CD4-positive, alpha-beta memory T cell (primary cell): ENCODE data around the gene TNIP1. TPM values are rescaled to one million over a fixed set of nuclear protein-coding genes. Genes with fewer than 3 reads are reported as not detected.
A peak's percentile ranks its signal among the peaks of the same experiment; 100 is the strongest.

Source experiments
- CTCF ChIA-PET: fragments of 350-600 bp; sonication (Branson Sonifier 250); formaldehyde crosslinking; loops from one replicate; lab custom pipeline; 2021; ENCODE audit warnings: inconsistent platforms; ENCODE audit not compliant: partially characterized antibody; lab: Charles Lee
- POLR2A ChIA-PET: fragments of 350-600 bp; sonication (Branson Sonifier 250); formaldehyde crosslinking; loops from one replicate; lab custom pipeline; 2021; ENCODE audit not compliant: partially characterized antibody; lab: Charles Lee
- DNase-seq, 5 donors: peaks; one replicate each; pipeline versions ENCODE4 v3.0.0 to v3.0.0-alpha.2; 2020 to 2022; ENCODE audit warnings: mixed read lengths in 1 of 5
- H3K27ac ChIP-seq: one replicate; pipeline ENCODE4 v1.7.0; 2013; ENCODE audit warnings: low read depth, low read length
- H3K27me3 ChIP-seq: 2 replicates; pipeline ENCODE4 v1.7.0; 2013; ENCODE audit warnings: mild to moderate bottlenecking, low read length, moderate library complexity; ENCODE audit not compliant: insufficient read depth
- H3K36me3 ChIP-seq: 2 replicates; pipeline ENCODE4 v1.7.0; 2013; ENCODE audit warnings: mild to moderate bottlenecking, low read length, moderate library complexity; ENCODE audit not compliant: insufficient read depth
- H3K4me1 ChIP-seq: 2 replicates; pipeline ENCODE4 v1.7.0; 2013; ENCODE audit warnings: mild to moderate bottlenecking, low read length, moderate library complexity; ENCODE audit not compliant: insufficient read depth
- H3K4me3 ChIP-seq, 2 donors: one replicate each; pipeline ENCODE4 v1.7.0; 2013; ENCODE audit warnings: low read length in 2 of 2, mild to moderate bottlenecking in 1 of 2
- H3K9me3 ChIP-seq, 2 donors: one replicate each; pipeline ENCODE4 v1.7.0; 2013; ENCODE audit warnings: low read length in 2 of 2, control low read depth in 1 of 2; ENCODE audit not compliant: control insufficient read depth in 1 of 2
- H3K27ac Mint-ChIP-seq, 7 donors: one replicate each; pipeline ENCODE4 v1.8.0; 2020 to 2021; ENCODE audit warnings: mixed read lengths in 7 of 7, mild to moderate bottlenecking in 6 of 7, inconsistent platforms in 3 of 7, moderate library complexity in 3 of 7
- H3K27me3 Mint-ChIP-seq, 2 donors: one replicate each; pipeline ENCODE4 v1.8.0; 2020 to 2021; ENCODE audit warnings: mixed read lengths in 2 of 2
- H3K36me3 Mint-ChIP-seq, 2 donors: one replicate each; pipeline ENCODE4 v1.8.0; 2020 to 2021; ENCODE audit warnings: mixed read lengths in 2 of 2, inconsistent platforms in 1 of 2, mild to moderate bottlenecking in 1 of 2
- H3K4me1 Mint-ChIP-seq, 4 donors: one replicate each; pipeline ENCODE4 v1.8.0; 2020 to 2021; ENCODE audit warnings: mixed read lengths in 4 of 4, mild to moderate bottlenecking in 1 of 4
- H3K4me3 Mint-ChIP-seq, 8 donors: one replicate each; pipeline ENCODE4 v1.8.0; 2020 to 2021; ENCODE audit warnings: mixed read lengths in 8 of 8, mild to moderate bottlenecking in 7 of 8, moderate library complexity in 6 of 8, inconsistent platforms in 3 of 8
- H3K9me3 Mint-ChIP-seq, 8 donors: one replicate each; pipeline ENCODE4 v1.8.0; 2020 to 2021; ENCODE audit warnings: mixed read lengths in 8 of 8, mild to moderate bottlenecking in 5 of 8, inconsistent platforms in 3 of 8, moderate library complexity in 1 of 8
- intact Hi-C: fragments of 100-400 bp; cut with micrococcal nuclease; formaldehyde crosslinking; loops from one replicate; pipeline ENCODE4 v1.15.1; 2023
- polyA plus RNA-seq, 2 donors: library from polyadenylated mRNA; unstranded; fragments of 300-500 nt; fragmentation: Illumina TruSeq; gene quantifications; one replicate each; pipeline ENCODE4 v1.2.3, GENCODE V29; 2021
- total RNA-seq, 2 experiments: library from RNA; stranded (reverse); gene quantifications; one replicate each; pipeline ENCODE4 v1.2.3, GENCODE V29; 2021

The TNIP1 gene
- total and polyA plus RNA-seq, 4 experiments from 2014 or later = 31.5 to 233 (median 149) TPM

DNA sequence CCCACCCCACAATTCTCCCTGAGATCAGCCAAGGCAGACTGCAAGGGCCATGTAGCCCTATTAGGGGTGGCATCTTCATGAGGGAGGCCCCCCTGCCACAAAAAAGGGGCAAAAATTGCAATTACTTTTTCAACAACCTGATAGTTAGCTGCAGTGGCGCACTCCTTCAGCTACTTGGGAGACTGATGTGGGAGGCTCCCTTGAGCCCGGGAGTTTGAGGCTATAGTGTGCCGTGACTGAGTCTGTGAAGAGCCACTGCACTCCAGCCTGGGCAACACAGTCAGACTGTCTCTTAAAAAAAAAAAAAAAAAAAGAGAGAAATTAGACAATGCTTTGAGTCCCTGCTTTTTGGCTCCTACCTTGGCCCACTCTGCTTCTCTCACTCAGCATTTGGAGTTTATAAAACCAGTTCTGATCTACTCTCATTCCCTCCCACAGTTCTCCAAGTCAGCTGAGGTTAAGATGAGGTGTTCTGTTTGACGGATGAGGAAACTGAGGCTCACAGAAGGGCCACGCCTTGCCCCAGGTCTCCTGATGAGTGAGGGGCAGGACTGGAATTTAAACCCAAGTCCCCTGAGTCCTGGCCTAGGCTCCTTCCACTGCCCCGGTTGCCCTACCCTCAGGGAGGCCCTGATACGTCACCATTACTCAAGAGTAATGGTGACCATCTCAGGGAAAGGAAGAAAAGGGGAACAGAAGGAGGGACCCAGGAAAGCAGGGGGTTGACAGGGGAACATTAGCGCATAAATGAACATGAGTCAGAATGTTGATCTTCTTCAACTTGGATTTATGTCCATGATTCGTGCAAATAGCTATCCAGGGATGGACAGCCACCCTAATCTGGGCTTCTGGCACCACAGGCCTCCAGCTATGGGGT is 51.4 kb downstream of the TNIP1 start:
- Mint-ChIP-seq H3K36me3 (peaks cover 59 to 81% of the 10 kb centered on the region in 2 donors), H3K9me3 (peaks cover 0 to 3% (median 0%) of the 10 kb centered on the region in 8 donors), H3K27ac (no peak overlapping the region), H3K4me1 (peaks cover 3 to 6% (median 4%) of the 10 kb centered on the region in 4 donors), H3K27me3 (no peaks in the 10 kb centered on the region), H3K4me3 (no peak overlapping the region)
- intact Hi-C loops = no loop called here
- Histone ChIP-seq H3K36me3 (peaks cover 54% of the 10 kb centered on the region), H3K27me3 (no peaks in the 10 kb centered on the region), H3K27ac (no peak overlapping the region), H3K9me3 (no peaks in the 10 kb centered on the region), H3K4me1 (no peaks in the 10 kb centered on the region), H3K4me3 (no peak overlapping the region)
- ChIA-PET POLR2A (interaction anchor here (1.2 kb wide), 1 partner anchor 8 kb away, joined by 6 read pairs; the partner anchor contains the start of gene GPX3), CTCF (no interaction called here)
- no peak for DNase-seq

DNA sequence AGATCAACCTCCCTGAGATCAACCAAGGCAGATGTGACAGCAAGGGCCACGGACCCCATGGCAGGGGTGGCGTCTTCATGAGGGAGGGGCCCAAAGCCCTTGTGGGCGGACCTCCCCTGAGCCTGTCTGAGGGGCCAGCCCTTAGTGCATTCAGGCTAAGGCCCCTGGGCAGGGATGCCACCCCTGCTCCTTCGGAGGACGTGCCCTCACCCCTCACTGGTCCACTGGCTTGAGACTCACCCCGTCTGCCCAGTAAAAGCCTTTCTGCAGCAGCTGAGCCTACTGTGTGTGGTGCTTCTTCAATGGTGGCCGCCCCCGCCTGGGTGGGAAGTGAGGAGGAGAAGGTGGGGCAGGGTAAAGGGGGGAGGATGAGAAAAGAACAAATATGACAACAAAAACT is 52.1 kb downstream of the TNIP1 start:
- Mint-ChIP-seq H3K4me1 (peaks cover 3 to 13% (median 8%) of the 10 kb centered on the region in 4 donors), H3K4me3 (no peak overlapping the region), H3K9me3 (peaks cover 0 to 3% (median 0%) of the 10 kb centered on the region in 8 donors), H3K27me3 (no peaks in the 10 kb centered on the region), H3K27ac (peak overlapping the region in 1 of 7 donors; percentile 68), H3K36me3 (peaks cover 56 to 74% of the 10 kb centered on the region in 2 donors)
- H3K27me3 ChIP-seq = no peaks in the 10 kb centered on the region
- no peak for DNase-seq
- H3K4me3 ChIP-seq = no peak overlapping the region
- POLR2A ChIA-PET = no interaction called here
- H3K4me1 ChIP-seq = peaks cover 3% of the 10 kb centered on the region
- peaks cover 47% of the 10 kb centered on the region for H3K36me3 ChIP-seq
- no peaks in the 10 kb centered on the region for H3K9me3 ChIP-seq
- intact Hi-C loops = no loop called here
- CTCF ChIA-PET = no interaction called here
- H3K27ac ChIP-seq = no peak overlapping the region

DNA sequence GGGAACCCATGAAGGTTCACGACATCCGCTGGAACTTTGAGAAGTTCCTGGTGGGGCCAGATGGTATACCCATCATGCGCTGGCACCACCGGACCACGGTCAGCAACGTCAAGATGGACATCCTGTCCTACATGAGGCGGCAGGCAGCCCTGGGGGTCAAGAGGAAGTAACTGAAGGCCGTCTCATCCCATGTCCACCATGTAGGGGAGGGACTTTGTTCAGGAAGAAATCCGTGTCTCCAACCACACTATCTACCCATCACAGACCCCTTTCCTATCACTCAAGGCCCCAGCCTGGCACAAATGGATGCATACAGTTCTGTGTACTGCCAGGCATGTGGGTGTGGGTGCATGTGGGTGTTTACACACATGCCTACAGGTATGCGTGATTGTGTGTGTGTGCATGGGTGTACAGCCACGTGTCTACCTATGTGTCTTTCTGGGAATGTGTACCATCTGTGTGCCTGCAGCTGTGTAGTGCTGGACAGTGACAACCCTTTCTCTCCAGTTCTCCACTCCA is 52.8 kb downstream of the TNIP1 start:
- peaks cover 54 to 67% of the 10 kb centered on the region in 2 donors for H3K36me3 Mint-ChIP-seq
- no peak overlapping the region for H3K4me3 Mint-ChIP-seq
- intact Hi-C loops = no loop called here
- Histone ChIP-seq H3K4me3 (no peak overlapping the region), H3K27me3 (no peaks in the 10 kb centered on the region), H3K9me3 (no peaks in the 10 kb centered on the region), H3K27ac (no peak overlapping the region), H3K4me1 (peaks cover 6% of the 10 kb centered on the region), H3K36me3 (peaks cover 41% of the 10 kb centered on the region)
- peaks cover 0 to 3% (median 0%) of the 10 kb centered on the region in 8 donors for H3K9me3 Mint-ChIP-seq
- POLR2A ChIA-PET = no interaction called here
- CTCF ChIA-PET = no interaction called here
- peaks cover 3 to 15% (median 9%) of the 10 kb centered on the region in 4 donors for H3K4me1 Mint-ChIP-seq
- peak overlapping the region in 3 of 7 donors; percentile 29 to 73 (median 68) for H3K27ac Mint-ChIP-seq
- no peak for DNase-seq
- no peaks in the 10 kb centered on the region for H3K27me3 Mint-ChIP-seq

DNA sequence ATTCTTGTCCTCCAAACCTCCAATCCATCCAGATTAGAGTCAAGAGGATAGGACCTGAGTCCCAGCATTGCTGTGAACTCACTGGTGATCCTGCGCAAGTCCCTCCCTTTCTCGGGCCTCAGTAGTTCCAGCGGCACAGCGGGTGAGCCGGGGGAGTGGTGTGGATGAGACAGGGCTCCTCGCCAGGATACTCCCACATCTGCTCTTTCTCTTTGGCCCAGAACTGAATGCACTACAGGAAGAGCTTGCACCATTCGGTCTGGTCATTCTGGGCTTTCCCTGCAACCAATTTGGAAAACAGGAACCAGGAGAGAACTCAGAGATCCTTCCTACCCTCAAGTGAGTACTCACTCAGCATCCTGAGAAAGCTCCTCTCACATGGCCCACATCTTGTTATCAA is 54.2 kb downstream of the TNIP1 start:
- H3K27ac Mint-ChIP-seq = peak overlapping the region in 1 of 7 donors; percentile 32

DNA sequence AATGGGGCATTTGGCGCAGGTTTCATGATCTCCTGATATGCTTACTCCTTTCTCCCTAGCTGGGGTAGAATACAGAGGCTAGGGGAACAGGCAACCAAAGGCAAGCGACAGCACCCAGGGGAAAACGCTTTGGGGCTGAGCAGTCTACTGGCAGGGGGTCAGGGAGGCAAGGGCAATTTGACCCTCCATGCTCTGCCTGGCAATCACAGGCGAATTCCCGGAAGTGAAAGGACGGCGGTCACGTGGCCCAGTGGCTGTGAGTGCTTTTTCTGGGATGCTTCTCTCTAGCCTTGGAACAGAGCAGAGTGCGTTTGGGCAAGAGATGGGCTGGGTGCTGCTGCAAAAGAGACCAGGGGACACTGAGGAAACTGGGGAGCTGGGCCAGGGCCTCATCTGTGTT is 54.7 kb downstream of the TNIP1 start:
- peaks cover 24% of the 10 kb centered on the region for H3K36me3 ChIP-seq
- POLR2A ChIA-PET = no interaction called here
- CTCF ChIA-PET = interaction anchor here (1.0 kb wide), 1 partner anchor 89 kb away, joined by 3 read pairs; no protein-coding TSS in a partner anchor

More for the DNA sequence above, 54.2 kb downstream of the TNIP1 start:
- H3K27me3 Mint-ChIP-seq = no peaks in the 10 kb centered on the region
- CTCF ChIA-PET = no interaction called here
- Histone ChIP-seq H3K9me3 (no peaks in the 10 kb centered on the region), H3K36me3 (peaks cover 30% of the 10 kb centered on the region), H3K4me1 (peaks cover 6% of the 10 kb centered on the region), H3K4me3 (no peak overlapping the region), H3K27me3 (no peaks in the 10 kb centered on the region), H3K27ac (no peak overlapping the region)
- H3K9me3 Mint-ChIP-seq = peaks cover 0 to 2% (median 0%) of the 10 kb centered on the region in 8 donors
- DNase-seq = no peak
- POLR2A ChIA-PET = no interaction called here
- intact Hi-C loops = no loop called here
- H3K4me3 Mint-ChIP-seq = no peak overlapping the region
- H3K4me1 Mint-ChIP-seq = peaks cover 3 to 25% (median 13%) of the 10 kb centered on the region in 4 donors
- H3K36me3 Mint-ChIP-seq = peaks cover 41 to 55% of the 10 kb centered on the region in 2 donors

DNA sequence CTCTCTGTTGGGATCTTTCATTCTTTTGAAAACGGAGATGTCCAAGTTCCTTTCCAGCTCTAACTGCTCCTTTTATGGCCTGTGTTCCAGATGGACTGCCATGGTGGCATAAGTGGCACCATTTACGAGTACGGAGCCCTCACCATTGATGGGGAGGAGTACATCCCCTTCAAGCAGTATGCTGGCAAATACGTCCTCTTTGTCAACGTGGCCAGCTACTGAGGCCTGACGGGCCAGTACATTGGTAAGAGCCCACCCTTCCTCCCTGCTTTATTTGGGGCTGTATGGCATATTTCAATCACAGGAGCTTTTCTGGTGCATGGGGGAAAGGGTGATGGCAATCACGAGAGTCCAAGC is 55.6 kb downstream of the TNIP1 start:
- DNase-seq = no peak
- Histone ChIP-seq H3K27me3 (no peaks in the 10 kb centered on the region), H3K27ac (no peak overlapping the region), H3K9me3 (no peaks in the 10 kb centered on the region), H3K4me1 (peaks cover 13% of the 10 kb centered on the region), H3K4me3 (no peak overlapping the region), H3K36me3 (peaks cover 16% of the 10 kb centered on the region)
- Mint-ChIP-seq H3K27me3 (no peaks in the 10 kb centered on the region), H3K27ac (peak overlapping the region in 1 of 7 donors; percentile 32), H3K36me3 (peaks cover 28 to 40% of the 10 kb centered on the region in 2 donors), H3K9me3 (peaks cover 0 to 2% (median 0%) of the 10 kb centered on the region in 8 donors), H3K4me1 (peaks cover 7 to 35% (median 19%) of the 10 kb centered on the region in 4 donors), H3K4me3 (no peak overlapping the region)
- ChIA-PET POLR2A (no interaction called here), CTCF (interaction anchor here (1.0 to 1.2 kb wide), 2 partner anchors 23 to 90 kb away, joined by 3 to 5 read pairs; no protein-coding TSS in a partner anchor)
- intact Hi-C loops = no loop called here

More for the DNA sequence above, 54.7 kb downstream of the TNIP1 start:
- Mint-ChIP-seq H3K27me3 (no peaks in the 10 kb centered on the region), H3K9me3 (peaks cover 0 to 2% (median 0%) of the 10 kb centered on the region in 8 donors), H3K27ac (peak overlapping the region in 2 of 7 donors; percentile 32 to 42), H3K36me3 (peaks cover 35 to 49% of the 10 kb centered on the region in 2 donors), H3K4me1 (peaks cover 3 to 30% (median 14%) of the 10 kb centered on the region in 4 donors), H3K4me3 (no peak overlapping the region)
- H3K27ac ChIP-seq = no peak overlapping the region
- H3K9me3 ChIP-seq = no peaks in the 10 kb centered on the region
- no peak overlapping the region for H3K4me3 ChIP-seq
- no peak for DNase-seq
- no peaks in the 10 kb centered on the region for H3K27me3 ChIP-seq
- intact Hi-C loops = no loop called here
- peaks cover 9% of the 10 kb centered on the region for H3K4me1 ChIP-seq
